ENCODE measurements around the gene KLF3. TPM values are rescaled to one million over a fixed set of nuclear protein-coding genes. Genes with fewer than 3 reads are reported as not detected.

Gene KLF3
- total RNA-seq, 1 experiment from 2014 or later = 29.0 TPM

- Histone ChIP-seq H4K5ac (ENCODE audit: insufficient read length, low read depth, low read length) (no peak overlapping the region), H3K27me3 (ENCODE audit: insufficient read depth, low read length) (no peaks in the 10 kb centered on the region), H3K4me2 (ENCODE audit: insufficient read depth, insufficient read length, low read length) (no peak overlapping the region), H4K20me1 (ENCODE audit: control insufficient read depth, insufficient read depth, insufficient read length) (no peaks in the 10 kb centered on the region), H3K9ac (ENCODE audit: extremely low read depth, insufficient read length, low read length) (no peak overlapping the region), H2BK15ac (ENCODE audit: low read depth, low read length) (no peak overlapping the region), H3K23me2 (ENCODE audit: insufficient read length, low read depth, low read length, poor library complexity, severe bottlenecking) (no peaks in the 10 kb centered on the region), H3K9me3 (ENCODE audit: control insufficient read depth, low read depth, low read length) (no peaks in the 10 kb centered on the region), H3K14ac (ENCODE audit: insufficient read depth, low read length) (no peak overlapping the region), H3T11ph (ENCODE audit: low read length) (no peak overlapping the region), H4K8ac (replicated peaks; ENCODE audit: insufficient read length, low read depth, low read length) (no peak overlapping the region), H3K18ac (ENCODE audit: insufficient read length, low read depth, low read length) (no peak overlapping the region), H3K79me1 (ENCODE audit: insufficient read depth, low read depth, low read length, poor library complexity, severe bottlenecking) (peaks cover 6% of the 10 kb centered on the region), H3K4ac (ENCODE audit: low read depth, low read length) (no peak overlapping the region), H2BK5ac (ENCODE audit: insufficient read length, low read length) (no peak overlapping the region), H2AK5ac (ENCODE audit: insufficient read length, low read length) (no peak overlapping the region), H2BK20ac (ENCODE audit: low read depth, low read length, poor library complexity, severe bottlenecking) (no peak overlapping the region), H3K56ac (ENCODE audit: insufficient read length, low read depth, low read length) (no peak overlapping the region), H4K91ac (ENCODE audit: insufficient read length, low read depth, low read length) (no peak overlapping the region), H3K23ac (ENCODE audit: insufficient read length, low read depth, low read length) (no peak overlapping the region), H3K79me2 (ENCODE audit: insufficient read depth, low read length) (peaks cover 21% of the 10 kb centered on the region; the same call in 1 of the 2 replicates), H2AFZ (ENCODE audit: low read length) (no peak overlapping the region), H2BK120ac (ENCODE audit: low read depth, low read length, poor library complexity, severe bottlenecking) (no peak overlapping the region), H2BK12ac (ENCODE audit: insufficient read length, low read depth, low read length) (no peak overlapping the region), H3K27ac (ENCODE audit: insufficient read length, low read depth, low read length) (no peak overlapping the region), H3K4me1 (ENCODE audit: insufficient read depth, low read length) (peaks cover 19% of the 10 kb centered on the region)
- H3K27me3 Mint-ChIP-seq (ENCODE audit: low read depth) = no peaks in the 10 kb centered on the region
- H3K27ac Mint-ChIP-seq = peak overlapping the region; percentile 70 to 92 (median 72); a peak in 5 of 7 replicates
- peak overlapping the region in 1 of 2 experiments; percentile 11; a peak in 2 of 5 replicates for H3K4me3 Mint-ChIP-seq
- H3K36me3 Mint-ChIP-seq (ENCODE audit: insufficient read depth in 1 of 3, low read depth in 3 of 3) = peaks cover 2 to 6% (median 5%) of the 10 kb centered on the region in 3 experiments; a peak in 5 of 7 replicates
- TF ChIP-seq, protein P1, sequence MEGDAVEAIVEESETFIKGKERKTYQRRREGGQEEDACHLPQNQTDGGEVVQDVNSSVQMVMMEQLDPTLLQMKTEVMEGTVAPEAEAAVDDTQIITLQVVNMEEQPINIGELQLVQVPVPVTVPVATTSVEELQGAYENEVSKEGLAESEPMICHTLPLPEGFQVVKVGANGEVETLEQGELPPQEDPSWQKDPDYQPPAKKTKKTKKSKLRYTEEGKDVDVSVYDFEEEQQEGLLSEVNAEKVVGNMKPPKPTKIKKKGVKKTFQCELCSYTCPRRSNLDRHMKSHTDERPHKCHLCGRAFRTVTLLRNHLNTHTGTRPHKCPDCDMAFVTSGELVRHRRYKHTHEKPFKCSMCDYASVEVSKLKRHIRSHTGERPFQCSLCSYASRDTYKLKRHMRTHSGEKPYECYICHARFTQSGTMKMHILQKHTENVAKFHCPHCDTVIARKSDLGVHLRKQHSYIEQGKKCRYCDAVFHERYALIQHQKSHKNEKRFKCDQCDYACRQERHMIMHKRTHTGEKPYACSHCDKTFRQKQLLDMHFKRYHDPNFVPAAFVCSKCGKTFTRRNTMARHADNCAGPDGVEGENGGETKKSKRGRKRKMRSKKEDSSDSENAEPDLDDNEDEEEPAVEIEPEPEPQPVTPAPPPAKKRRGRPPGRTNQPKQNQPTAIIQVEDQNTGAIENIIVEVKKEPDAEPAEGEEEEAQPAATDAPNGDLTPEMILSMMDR (conservative IDR thresholded peaks at IDR 0.05) = no peak
- WGBS (ENCODE audit: extremely low coverage, insufficient read length, low lambda C conversion rate) = no CpG with 5 or more reads among the region's 7 CpGs
- H3K9me3 Mint-ChIP-seq = no peaks in the 10 kb centered on the region
- H3K4me1 Mint-ChIP-seq = peaks cover 66 to 70% of the 10 kb centered on the region in 2 experiments
- DNase-seq = peak; percentile 46
Measured at GRCh38 chr4:38673130-38673978, 9.4 kb downstream of the KLF3 start.
